GM20000 (cell line): ENCODE data around the gene BCORL1.

Experiments
- DNase-seq: peaks from one replicate; pipeline ENCODE4 v3.0.0; 2012; ENCODE audit warnings: low spot score
- TF ChIP-seq, protein P1 (sequence below): IDR thresholded peaks from 2 replicates; pipeline ENCODE4 v1.5.1; 2012; ENCODE audit warnings: mild to moderate bottlenecking, control low read depth; ENCODE audit errors: extremely low read depth, missing control alignments

BCORL1 gene

DNA sequence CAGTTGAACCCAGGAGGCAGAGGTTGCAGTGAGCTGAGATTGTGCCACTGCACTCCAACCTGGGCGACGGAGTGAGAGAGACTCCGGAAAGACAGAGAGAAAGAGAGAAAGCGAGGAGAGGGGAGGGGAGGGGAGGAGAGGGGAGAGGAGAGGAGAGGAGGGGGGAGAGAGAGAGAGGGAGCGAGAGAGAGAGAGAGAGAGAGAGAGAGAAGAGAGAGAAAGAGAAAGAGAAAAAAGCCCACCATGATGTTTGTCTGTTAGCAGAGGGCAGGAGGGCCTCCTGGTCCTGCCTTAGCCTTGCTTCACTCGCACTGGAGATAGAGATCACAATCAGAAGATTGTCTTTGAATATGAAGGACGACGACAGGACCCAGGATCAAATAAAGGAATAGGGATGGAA, 18.7 kb upstream of the BCORL1 start:
- DNase-seq = no peak
- TF ChIP-seq, protein P1, sequence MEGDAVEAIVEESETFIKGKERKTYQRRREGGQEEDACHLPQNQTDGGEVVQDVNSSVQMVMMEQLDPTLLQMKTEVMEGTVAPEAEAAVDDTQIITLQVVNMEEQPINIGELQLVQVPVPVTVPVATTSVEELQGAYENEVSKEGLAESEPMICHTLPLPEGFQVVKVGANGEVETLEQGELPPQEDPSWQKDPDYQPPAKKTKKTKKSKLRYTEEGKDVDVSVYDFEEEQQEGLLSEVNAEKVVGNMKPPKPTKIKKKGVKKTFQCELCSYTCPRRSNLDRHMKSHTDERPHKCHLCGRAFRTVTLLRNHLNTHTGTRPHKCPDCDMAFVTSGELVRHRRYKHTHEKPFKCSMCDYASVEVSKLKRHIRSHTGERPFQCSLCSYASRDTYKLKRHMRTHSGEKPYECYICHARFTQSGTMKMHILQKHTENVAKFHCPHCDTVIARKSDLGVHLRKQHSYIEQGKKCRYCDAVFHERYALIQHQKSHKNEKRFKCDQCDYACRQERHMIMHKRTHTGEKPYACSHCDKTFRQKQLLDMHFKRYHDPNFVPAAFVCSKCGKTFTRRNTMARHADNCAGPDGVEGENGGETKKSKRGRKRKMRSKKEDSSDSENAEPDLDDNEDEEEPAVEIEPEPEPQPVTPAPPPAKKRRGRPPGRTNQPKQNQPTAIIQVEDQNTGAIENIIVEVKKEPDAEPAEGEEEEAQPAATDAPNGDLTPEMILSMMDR = no peak

GRCh38 chrX:129965166-129965565, 17.3 kb upstream of the BCORL1 start:
- no peak for DNase-seq
- TF ChIP-seq, protein P1 = no peak

GRCh38 chrX:129968968-129969367, 13.5 kb upstream of the BCORL1 start:
- TF ChIP-seq, protein P1 = no peak
- no peak for DNase-seq

GRCh38 chrX:129976441-129976840, 6.0 kb upstream of the BCORL1 start:
- TF ChIP-seq, protein P1 = no peak
- DNase-seq = no peak

- DNase-seq = no peak
- TF ChIP-seq, protein P1 = no peak
These were observed 3.1 kb upstream of the BCORL1 start for GRCh38 chrX:129979207-129979920.

- TF ChIP-seq, protein P1 = no peak
These were observed 2.4 kb upstream of the BCORL1 start for GRCh38 chrX:129980001-129980401.

DNA sequence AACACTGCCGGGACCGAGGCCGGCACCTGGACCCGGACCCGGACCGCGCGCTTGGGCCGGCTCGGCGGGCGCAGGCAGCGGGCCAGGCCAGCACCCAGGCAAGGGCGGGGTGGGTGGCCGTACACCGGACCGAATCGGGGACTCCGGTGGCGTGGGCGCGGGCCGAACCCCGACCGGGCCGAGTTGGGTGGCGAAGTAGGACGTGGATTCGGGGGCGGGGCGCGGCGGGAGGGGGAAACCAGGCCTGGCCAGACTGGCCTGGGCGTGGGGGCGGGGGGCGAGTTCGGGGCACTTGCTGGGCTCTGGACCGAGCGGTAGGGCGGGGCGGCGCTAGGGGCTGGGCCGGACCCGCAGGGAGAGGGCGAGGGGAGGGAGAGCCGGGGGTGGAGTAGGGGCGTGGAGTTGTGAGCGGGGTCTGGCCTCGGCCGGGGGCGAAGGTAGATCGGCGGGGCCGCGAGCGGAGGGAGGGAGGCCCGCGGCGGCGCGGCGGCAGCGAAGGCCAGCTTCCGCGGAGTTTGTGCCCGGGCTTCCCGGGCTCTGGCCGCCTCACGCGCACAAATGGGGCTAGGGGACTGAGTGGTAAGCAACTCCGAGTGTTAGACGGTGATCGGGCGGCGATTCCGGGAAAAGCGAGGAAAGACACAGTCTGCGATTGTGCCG, 1.8 kb upstream of the BCORL1 start:
- TF ChIP-seq, protein P1 = no peak
- DNase-seq = peak; percentile 71

More at GRCh38 chrX:129980001-129980401, 2.4 kb upstream of the BCORL1 start:
- peak; percentile 69 for DNase-seq
